SU-DHL-6 (cell line): ENCODE results near the gene DKC1.

Experiments used
- H2AFZ ChIP-seq: fragments of 200-600 bp; sonication (generic); 2 replicates; pipeline ENCODE4 v1.6.1; 2014; ENCODE audit warnings: low read depth, mild to moderate bottlenecking, moderate library complexity, mixed read lengths, antibody characterized with exemption, low read length; ENCODE audit not compliant: severe bottlenecking
- H3F3A ChIP-seq: fragments of 200-600 bp; shearing (Covaris generic); 2 replicates; pipeline ENCODE4 v1.6.0; 2016; ENCODE audit warnings: antibody characterized with exemption, mild to moderate bottlenecking; ENCODE audit not compliant: insufficient read depth
- H3K27ac ChIP-seq: fragments of 200-600 bp; sonication (generic); 2 replicates; pipeline ENCODE4 v1.5.1; 2016; ENCODE audit warnings: low read depth, mild to moderate bottlenecking, low read length, moderate library complexity, mixed read lengths
- H3K27me3 ChIP-seq: fragments of 200-600 bp; sonication (generic), shearing (Covaris generic); 2 replicates; pipeline ENCODE4 v1.6.0; 2014; ENCODE audit warnings: mild to moderate bottlenecking, low read length
- H3K36me3 ChIP-seq: fragments of 200-600 bp; sonication (generic); 2 replicates; pipeline ENCODE4 v1.6.1; 2014; ENCODE audit warnings: mild to moderate bottlenecking, low read length, mixed read lengths
- H3K4me2 ChIP-seq: fragments of 300-600, 200-600 bp; shearing (Covaris generic), sonication (generic); 2 replicates; pipeline ENCODE4 v1.6.0; 2014; ENCODE audit warnings: low read length, low read depth, mild to moderate bottlenecking; ENCODE audit not compliant: poor library complexity, severe bottlenecking
- H3K4me3 ChIP-seq: fragments of 200-600 bp; sonication (generic); 2 replicates; pipeline ENCODE4 v1.5.1; 2014; ENCODE audit warnings: antibody characterized with exemption, low read length, mild to moderate bottlenecking, mixed read lengths; ENCODE audit not compliant: insufficient read depth, poor library complexity, severe bottlenecking
- H3K79me2 ChIP-seq: fragments of 200-600 bp; sonication (generic); 2 replicates; pipeline ENCODE4 v1.6.1; 2014; ENCODE audit warnings: mild to moderate bottlenecking, low read length, moderate library complexity; ENCODE audit not compliant: insufficient read depth
- H3K9ac ChIP-seq: fragments of 200-600 bp; sonication (generic); 2 replicates; pipeline ENCODE4 v1.7.0; 2014; ENCODE audit warnings: mild to moderate bottlenecking, low read length
- H3K9me2 ChIP-seq: fragments of 200-600 bp; sonication (generic); replicated peaks from 2 replicates; pipeline ENCODE4 v1.6.1; 2014; ENCODE audit warnings: low read length; ENCODE audit not compliant: insufficient read depth
- H3K9me3 ChIP-seq: fragments of 200-600 bp; sonication (generic); 2 replicates; pipeline ENCODE4 v1.6.1; 2014; ENCODE audit warnings: low read length, mixed read lengths; ENCODE audit not compliant: insufficient read depth
- H4K20me1 ChIP-seq: fragments of 200-600 bp; sonication (generic); 2 replicates; pipeline ENCODE4 v1.6.1; 2014; ENCODE audit warnings: low read depth, mild to moderate bottlenecking, antibody characterized with exemption, low read length, moderate library complexity, mixed read lengths
- EZH2phosphoT487 ChIP-seq: fragments of 200-600 bp; sonication (generic), shearing (Covaris generic); conservative IDR thresholded peaks from 2 replicates; pipeline ENCODE4 v1.6.1; 2018; ENCODE audit warnings: mild to moderate bottlenecking, antibody characterized with exemption, low read length, moderate library complexity, mixed read lengths
- TF ChIP-seq, protein P1 (sequence below): fragments of 200-600 bp; sonication (generic); IDR thresholded peaks from one replicate; pipeline ENCODE4 v1.5.1; 2017; ENCODE audit warnings: antibody characterized with exemption, mild to moderate bottlenecking, low read length, moderate library complexity; ENCODE audit not compliant: insufficient read depth, poor library complexity, severe bottlenecking

Gene DKC1

DNA sequence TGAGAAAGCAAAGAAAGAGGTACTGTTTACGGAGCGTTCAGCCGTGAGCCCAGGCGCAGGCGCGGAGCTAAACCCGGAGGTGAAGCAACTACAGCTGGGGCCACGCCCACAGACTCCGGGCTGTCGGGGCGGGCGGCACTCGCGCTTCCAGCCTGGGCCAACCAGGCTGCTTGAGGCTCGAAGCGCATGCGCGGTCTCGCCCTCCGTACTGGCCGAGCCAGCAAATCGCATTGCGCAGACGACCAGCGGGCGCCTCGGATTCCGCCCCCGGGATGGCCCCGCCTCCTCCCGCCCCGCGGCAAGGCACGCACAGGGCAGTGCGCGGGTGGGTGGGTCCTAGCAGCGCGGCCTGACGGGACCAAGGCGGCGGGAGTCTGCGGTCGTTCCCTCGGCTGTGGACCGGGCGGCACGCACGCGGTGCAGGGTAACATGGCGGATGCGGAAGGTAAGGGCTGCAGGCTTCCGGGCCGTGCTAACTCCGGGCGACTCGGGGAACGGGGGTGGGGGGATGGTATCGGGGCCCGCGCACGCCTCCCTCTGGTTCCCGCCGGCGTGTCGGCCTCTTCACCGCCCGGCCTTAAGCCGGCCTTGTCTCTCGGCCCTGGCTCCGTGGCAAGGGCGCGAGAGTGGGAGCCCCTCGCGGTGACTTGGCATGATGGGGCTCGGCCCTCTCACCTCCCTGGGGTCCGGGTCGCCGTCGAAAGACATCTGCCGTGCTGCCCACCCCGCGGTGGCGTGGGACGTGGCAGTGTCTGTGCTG is at the start of gene DKC1:
DKC1 (plus strand) TSS at position 328 of the 760 bp plus-strand sequence; CDS start at position 430, 102 bp downstream.
- TF ChIP-seq EZH2phosphoT487: no peak
- TF ChIP-seq, protein P1, sequence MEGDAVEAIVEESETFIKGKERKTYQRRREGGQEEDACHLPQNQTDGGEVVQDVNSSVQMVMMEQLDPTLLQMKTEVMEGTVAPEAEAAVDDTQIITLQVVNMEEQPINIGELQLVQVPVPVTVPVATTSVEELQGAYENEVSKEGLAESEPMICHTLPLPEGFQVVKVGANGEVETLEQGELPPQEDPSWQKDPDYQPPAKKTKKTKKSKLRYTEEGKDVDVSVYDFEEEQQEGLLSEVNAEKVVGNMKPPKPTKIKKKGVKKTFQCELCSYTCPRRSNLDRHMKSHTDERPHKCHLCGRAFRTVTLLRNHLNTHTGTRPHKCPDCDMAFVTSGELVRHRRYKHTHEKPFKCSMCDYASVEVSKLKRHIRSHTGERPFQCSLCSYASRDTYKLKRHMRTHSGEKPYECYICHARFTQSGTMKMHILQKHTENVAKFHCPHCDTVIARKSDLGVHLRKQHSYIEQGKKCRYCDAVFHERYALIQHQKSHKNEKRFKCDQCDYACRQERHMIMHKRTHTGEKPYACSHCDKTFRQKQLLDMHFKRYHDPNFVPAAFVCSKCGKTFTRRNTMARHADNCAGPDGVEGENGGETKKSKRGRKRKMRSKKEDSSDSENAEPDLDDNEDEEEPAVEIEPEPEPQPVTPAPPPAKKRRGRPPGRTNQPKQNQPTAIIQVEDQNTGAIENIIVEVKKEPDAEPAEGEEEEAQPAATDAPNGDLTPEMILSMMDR: no peak
- Histone ChIP-seq H3K27me3 (no peaks in the 10 kb centered on the region), H3F3A (no peaks in the 10 kb centered on the region), H2AFZ (peak within 1 kb of the TSS; percentile 36), H3K36me3 (peaks cover 18% of the 10 kb centered on the region), H3K9me2 (no peaks in the 10 kb centered on the region), H3K4me3 (peak within 1 kb of the TSS; percentile 87), H3K9ac (peak within 1 kb of the TSS; percentile 96), H4K20me1 (peaks cover 4% of the 10 kb centered on the region; the same call in 1 of the 2 replicates), H3K4me2 (peak within 1 kb of the TSS; percentile 96), H3K9me3 (no peaks in the 10 kb centered on the region), H3K79me2 (peaks cover 32% of the 10 kb centered on the region), H3K27ac (peak within 1 kb of the TSS; percentile 82)

DNA sequence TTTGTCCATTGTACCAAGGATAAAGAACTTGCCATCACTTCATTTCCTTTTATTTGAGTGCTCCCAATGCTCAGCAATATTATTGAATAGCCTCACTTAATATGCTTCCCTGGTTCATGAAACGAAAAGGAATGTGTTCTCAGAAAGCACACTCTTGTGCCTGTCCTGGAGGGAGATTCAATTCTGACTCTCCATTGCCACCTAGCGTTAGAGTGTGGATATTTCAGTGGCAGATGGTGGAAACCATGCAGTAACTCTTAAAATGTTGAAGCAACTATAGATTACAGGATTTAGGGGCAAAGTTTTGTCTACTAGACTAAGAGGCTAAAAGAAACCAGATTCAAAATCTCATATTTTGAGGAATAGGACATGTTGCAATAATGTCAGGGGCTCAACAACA is 47.7 kb upstream of the DKC1 start:
- no peaks in the 10 kb centered on the region for H4K20me1 ChIP-seq
- TF ChIP-seq EZH2phosphoT487: no peak
- TF ChIP-seq, protein P1: peak; percentile 65
- no peak overlapping the region for H3K4me2 ChIP-seq
- no peaks in the 10 kb centered on the region for H3K9me2 ChIP-seq
- H3K9me3 ChIP-seq: no peaks in the 10 kb centered on the region
- no peak overlapping the region for H3K9ac ChIP-seq
- no peaks in the 10 kb centered on the region for H3K36me3 ChIP-seq
- H3F3A ChIP-seq: no peaks in the 10 kb centered on the region
- no peak overlapping the region for H2AFZ ChIP-seq
- H3K27ac ChIP-seq: no peak overlapping the region
- H3K4me3 ChIP-seq: no peak overlapping the region
- no peaks in the 10 kb centered on the region for H3K27me3 ChIP-seq
- no peaks in the 10 kb centered on the region for H3K79me2 ChIP-seq

DNA sequence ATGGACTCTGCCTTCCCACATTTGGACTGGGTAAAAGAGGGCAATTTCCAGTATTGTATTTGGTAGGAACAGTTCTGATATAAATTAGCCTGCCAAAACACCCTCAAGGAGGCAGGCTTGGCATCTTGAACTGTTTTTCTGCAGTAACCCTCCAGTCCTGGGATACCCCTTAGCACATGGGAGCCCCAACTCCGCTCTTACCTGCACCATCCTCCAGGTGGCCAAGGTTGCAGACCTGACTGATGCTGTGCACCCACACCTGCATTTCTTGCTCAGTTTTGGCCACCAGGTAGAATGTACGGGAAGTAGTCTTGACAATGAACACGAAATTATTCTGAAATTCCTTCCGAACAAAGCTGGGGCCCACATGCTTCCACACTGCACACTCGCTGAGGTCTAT is 46.8 kb upstream of the DKC1 start:
- H3K27me3 ChIP-seq: no peaks in the 10 kb centered on the region
- no peak for TF ChIP-seq EZH2phosphoT487
- TF ChIP-seq, protein P1: no peak

More for the DNA sequence above, 46.8 kb upstream of the DKC1 start:
- H3K4me2 ChIP-seq: no peak overlapping the region
- no peak overlapping the region for H3K9ac ChIP-seq
- no peak overlapping the region for H2AFZ ChIP-seq
- no peaks in the 10 kb centered on the region for H3K9me3 ChIP-seq
- H3K36me3 ChIP-seq: no peaks in the 10 kb centered on the region
- H3K9me2 ChIP-seq: no peaks in the 10 kb centered on the region
- H4K20me1 ChIP-seq: no peaks in the 10 kb centered on the region
- H3K79me2 ChIP-seq: no peaks in the 10 kb centered on the region
- no peaks in the 10 kb centered on the region for H3F3A ChIP-seq
- no peak overlapping the region for H3K27ac ChIP-seq
- H3K4me3 ChIP-seq: no peak overlapping the region
